ES-I3 (cell line): ENCODE results near the gene RBM17.

Source experiments
- H3K36me3 ChIP-seq: 2 replicates; pipeline ENCODE4 v1.6.1; 2013; ENCODE audit warnings: mild to moderate bottlenecking, low read length, control low read depth, moderate library complexity; ENCODE audit not compliant: insufficient read depth
- H3K4me1 ChIP-seq: 2 replicates; pipeline ENCODE4 v1.6.1; 2013; ENCODE audit warnings: mild to moderate bottlenecking, control low read depth, low read length; ENCODE audit not compliant: insufficient read depth
- H3K9ac ChIP-seq: 2 replicates; pipeline ENCODE4 v1.6.1; 2013; ENCODE audit warnings: low read depth, mild to moderate bottlenecking, low read length, moderate library complexity
- H3K9me3 ChIP-seq: 2 replicates; pipeline ENCODE4 v1.6.1; 2013; ENCODE audit warnings: mild to moderate bottlenecking, low read length, moderate library complexity; ENCODE audit not compliant: control insufficient read depth, insufficient read depth

RBM17 gene

DNA sequence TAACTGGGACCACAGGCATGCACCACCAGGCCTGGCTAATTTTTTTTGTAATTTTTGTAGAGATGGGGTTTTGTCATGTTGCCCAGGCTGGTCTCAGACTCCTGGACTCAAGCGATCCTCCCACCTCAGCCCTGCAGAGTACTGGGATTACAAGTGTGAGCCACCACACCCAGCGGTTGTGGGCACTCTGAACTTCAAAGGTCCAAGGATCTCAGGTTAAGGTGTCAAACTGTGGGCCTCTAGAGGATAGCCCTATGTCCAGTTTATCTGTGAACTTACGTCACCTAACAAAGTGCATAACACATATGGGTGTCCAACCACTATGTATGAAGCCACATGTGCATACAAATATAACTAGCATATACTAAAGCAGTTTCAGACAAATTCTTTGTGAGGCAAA lies 23.4 kb upstream of the RBM17 start:
- no peaks in the 10 kb centered on the region for H3K4me1 ChIP-seq
- H3K9ac ChIP-seq = no peak overlapping the region
- H3K9me3 ChIP-seq = no peaks in the 10 kb centered on the region
- H3K36me3 ChIP-seq = no peaks in the 10 kb centered on the region

GRCh38 chr10:6065835-6066234 lies 23.0 kb upstream of the RBM17 start:
- Histone ChIP-seq H3K36me3 (no peaks in the 10 kb centered on the region), H3K9ac (no peak overlapping the region), H3K9me3 (no peaks in the 10 kb centered on the region), H3K4me1 (no peaks in the 10 kb centered on the region)

GRCh38 chr10:6067457-6067856 lies 21.4 kb upstream of the RBM17 start:
- Histone ChIP-seq H3K4me1 (no peaks in the 10 kb centered on the region), H3K9ac (no peak overlapping the region), H3K36me3 (no peaks in the 10 kb centered on the region), H3K9me3 (no peaks in the 10 kb centered on the region)

DNA sequence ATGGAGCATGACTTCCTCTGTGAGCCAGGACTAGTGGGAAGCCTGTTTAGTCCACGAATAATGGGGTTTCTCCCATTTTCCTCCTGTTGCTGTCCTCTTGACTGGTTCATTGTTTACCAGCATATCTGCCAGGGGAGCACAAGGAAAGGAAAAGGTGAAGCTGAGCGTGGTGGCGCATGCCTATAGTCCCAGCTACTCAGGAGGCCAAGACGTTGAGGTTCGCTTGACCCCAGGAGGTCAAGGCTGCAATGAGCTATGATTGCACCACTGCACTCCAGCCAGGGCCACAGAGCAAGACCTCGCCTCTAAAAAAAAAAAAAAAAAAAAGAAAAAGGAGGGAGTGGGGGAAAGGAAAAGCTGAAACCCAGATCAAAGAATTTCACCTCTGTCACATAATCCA lies 20.8 kb upstream of the RBM17 start:
- H3K36me3 ChIP-seq = no peaks in the 10 kb centered on the region
- no peaks in the 10 kb centered on the region for H3K4me1 ChIP-seq
- H3K9me3 ChIP-seq = no peaks in the 10 kb centered on the region
- no peak overlapping the region for H3K9ac ChIP-seq

DNA sequence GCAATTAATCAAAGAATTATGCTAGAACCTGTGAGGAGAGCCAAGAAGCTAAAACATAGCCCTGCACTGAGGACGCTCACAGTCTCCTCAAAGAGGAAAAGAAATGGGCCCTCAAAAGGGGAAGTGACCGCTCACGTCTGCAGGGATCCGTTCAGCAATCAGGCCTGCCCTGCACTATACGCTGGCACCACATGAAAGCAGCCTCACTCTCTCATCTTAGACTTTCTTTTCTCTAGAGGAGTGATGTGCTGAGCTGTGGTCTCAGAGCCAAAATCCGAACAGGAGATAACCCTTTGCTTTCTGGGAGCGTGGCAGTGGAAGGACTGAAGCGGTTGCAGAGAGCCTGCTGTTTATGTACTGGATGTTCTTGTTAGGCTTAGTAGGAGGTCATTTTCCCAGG lies 20.4 kb upstream of the RBM17 start:
- Histone ChIP-seq H3K9ac (no peak overlapping the region), H3K4me1 (no peaks in the 10 kb centered on the region), H3K9me3 (no peaks in the 10 kb centered on the region), H3K36me3 (no peaks in the 10 kb centered on the region)

DNA sequence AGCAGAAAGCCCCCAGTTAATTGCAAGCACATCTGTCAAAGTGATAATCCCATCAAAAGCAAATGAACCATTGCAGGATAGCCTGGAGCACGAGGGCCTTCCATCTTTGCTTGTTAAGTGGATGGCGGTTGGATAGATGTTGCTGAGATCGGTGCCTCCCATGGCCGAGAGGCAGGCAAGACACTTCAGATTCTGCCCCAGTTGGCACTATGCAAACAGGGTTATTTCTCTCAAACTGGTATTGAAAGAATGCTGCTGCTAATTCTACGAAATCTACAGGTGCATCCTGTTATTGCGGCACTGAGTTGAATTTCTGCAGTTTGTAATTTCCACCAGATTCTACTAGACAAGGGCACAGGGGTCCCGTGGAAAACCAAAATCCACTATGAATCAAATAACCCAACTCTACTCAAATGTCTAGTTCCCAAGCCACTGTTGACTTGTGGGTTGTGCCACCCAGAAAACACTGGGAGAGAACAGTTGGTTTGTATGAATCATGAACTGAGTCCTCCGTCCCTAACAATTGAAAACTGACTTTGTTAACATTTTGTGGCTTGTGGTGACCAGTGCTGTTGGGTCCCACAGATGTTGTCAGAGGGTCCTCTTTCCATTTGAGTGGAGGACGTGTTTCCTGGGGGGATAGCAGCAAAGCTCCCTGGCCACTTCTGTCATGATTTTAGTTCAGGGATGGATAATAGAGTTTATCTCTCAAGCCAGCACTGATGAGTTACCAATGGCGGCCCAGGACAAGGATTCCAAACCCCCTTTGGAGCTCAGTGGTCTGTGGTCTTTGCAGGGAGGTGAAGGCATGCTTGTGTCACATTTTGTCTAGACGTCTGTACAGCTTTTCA lies 19.5 kb upstream of the RBM17 start:
- Histone ChIP-seq H3K4me1 (no peaks in the 10 kb centered on the region), H3K9ac (no peak overlapping the region), H3K9me3 (no peaks in the 10 kb centered on the region), H3K36me3 (no peaks in the 10 kb centered on the region)

GRCh38 chr10:6070660-6071059 lies 18.2 kb upstream of the RBM17 start:
- Histone ChIP-seq H3K4me1 (no peaks in the 10 kb centered on the region), H3K9ac (no peak overlapping the region), H3K36me3 (no peaks in the 10 kb centered on the region), H3K9me3 (no peaks in the 10 kb centered on the region)

DNA sequence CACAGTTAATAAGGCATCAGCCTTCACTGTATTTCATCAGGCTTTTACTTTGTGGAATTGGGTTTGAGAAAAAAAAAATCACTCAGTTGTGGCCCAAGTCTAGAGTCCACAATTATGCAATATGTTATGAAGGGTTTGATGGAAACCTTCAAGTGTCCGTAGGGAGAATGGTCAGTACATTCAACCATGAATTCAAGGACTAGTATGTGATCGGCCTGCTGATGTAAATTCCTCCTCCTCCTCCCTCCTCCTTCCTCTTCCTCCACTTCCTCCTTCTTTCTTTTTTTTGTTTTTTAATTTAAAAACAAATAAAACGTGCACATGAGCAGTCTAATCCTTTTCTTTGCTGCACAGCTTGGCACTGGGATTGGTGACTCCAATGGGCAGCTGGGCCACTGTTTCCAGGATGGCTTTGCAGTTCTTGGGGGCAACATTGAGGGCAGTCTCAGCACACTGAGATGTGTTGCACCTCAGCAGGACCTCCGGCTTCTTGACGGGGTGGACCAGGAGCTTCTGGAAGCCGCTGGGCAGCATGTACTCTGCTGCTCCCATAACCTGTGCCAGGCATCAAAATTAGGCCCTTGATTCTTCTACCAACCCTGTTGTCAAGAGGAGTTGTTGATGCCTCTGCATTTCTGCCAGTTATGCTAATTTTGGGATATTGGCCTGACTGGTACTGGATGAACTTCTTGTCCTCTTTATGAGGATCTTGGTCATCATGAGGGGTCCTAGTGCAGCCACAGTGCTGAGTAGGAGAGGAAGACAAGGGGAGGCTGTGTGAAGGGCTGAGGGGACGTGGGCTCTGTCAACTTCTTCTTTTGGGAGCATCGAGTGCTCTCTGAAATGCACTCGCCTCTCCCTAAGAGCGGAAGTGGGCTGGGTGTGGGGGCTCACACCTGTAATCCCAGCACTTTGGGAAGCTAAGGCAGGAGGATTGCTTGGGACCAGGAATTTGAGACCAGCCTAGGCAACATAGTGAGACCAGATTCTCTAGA lies 17.4 kb upstream of the RBM17 start:
- no peaks in the 10 kb centered on the region for H3K4me1 ChIP-seq
- H3K9me3 ChIP-seq = no peaks in the 10 kb centered on the region
- H3K9ac ChIP-seq = no peak overlapping the region
- H3K36me3 ChIP-seq = no peaks in the 10 kb centered on the region

- H3K9me3 ChIP-seq = no peaks in the 10 kb centered on the region
- H3K9ac ChIP-seq = no peak overlapping the region
- H3K36me3 ChIP-seq = no peaks in the 10 kb centered on the region
- H3K4me1 ChIP-seq = no peaks in the 10 kb centered on the region
Measured at GRCh38 chr10:6072215-6072934, 16.5 kb upstream of the RBM17 start.

DNA sequence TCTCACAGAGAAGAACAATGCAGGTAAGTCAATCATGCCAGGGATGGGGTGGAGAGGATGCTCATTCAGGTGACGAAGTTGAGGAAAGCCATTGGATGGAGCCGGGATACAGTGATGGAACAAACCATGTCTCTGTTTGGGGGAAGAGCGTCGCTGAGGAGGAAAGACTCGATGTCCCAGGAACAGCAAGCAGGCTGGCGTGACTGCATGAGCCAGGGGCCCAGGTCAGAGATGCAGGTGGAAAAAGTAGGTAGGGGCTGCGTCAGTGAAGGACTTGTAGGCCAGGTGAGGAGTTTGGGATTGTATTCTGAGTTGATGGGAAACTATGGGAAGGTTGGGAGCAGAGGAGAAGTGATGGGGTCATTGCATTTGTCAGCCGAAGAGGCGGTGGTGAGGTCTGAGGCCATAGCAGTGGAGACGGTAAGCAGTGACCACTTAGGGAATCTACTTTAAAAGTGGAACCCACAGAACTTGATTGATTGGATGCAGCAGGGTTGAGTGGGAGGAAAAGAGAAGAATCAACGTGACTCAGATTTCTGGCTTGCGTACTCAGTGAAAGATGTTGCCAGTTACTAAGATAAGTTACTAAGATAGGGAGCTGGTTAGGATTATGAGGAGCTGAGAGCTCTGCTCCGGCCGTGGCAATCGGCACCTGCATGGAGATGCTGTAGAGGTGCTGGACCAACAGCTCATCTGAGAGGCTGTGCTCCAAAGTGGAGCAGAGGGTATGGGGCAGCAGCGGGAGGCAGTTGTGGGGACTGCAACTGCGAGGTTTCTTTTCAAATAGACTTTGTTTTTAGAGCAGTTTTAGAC lies 14.1 kb upstream of the RBM17 start:
- Histone ChIP-seq H3K9me3 (no peaks in the 10 kb centered on the region), H3K4me1 (no peaks in the 10 kb centered on the region), H3K9ac (no peak overlapping the region)

GRCh38 chr10:6077071-6077675 lies 11.7 kb upstream of the RBM17 start:
- Histone ChIP-seq H3K4me1 (no peaks in the 10 kb centered on the region), H3K9ac (no peak overlapping the region), H3K9me3 (no peaks in the 10 kb centered on the region), H3K36me3 (no peaks in the 10 kb centered on the region)

More for the DNA sequence above, 14.1 kb upstream of the RBM17 start:
- no peaks in the 10 kb centered on the region for H3K36me3 ChIP-seq

DNA sequence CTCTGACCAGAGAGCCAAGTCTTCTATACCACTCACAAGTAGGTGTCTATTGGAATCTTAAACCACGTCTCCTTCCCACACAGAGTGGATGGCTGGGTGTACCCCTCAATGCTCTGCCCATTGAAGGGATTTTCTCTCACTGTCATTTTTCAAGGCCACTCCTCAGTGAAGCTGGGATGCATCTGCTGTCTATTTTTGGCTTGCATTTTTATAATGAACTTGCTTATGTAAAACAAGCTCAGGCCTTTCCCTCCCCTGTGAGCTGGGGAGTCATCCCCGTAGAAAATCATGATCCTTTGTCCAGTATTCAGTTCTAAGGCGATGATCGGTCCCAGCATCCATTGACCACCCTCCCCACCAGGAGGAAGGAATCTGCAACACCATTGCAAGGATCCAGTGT lies 9.8 kb upstream of the RBM17 start:
- peaks cover 8% of the 10 kb centered on the region for H3K4me1 ChIP-seq
- H3K9ac ChIP-seq = no peak overlapping the region
- H3K9me3 ChIP-seq = no peaks in the 10 kb centered on the region
- no peaks in the 10 kb centered on the region for H3K36me3 ChIP-seq

DNA sequence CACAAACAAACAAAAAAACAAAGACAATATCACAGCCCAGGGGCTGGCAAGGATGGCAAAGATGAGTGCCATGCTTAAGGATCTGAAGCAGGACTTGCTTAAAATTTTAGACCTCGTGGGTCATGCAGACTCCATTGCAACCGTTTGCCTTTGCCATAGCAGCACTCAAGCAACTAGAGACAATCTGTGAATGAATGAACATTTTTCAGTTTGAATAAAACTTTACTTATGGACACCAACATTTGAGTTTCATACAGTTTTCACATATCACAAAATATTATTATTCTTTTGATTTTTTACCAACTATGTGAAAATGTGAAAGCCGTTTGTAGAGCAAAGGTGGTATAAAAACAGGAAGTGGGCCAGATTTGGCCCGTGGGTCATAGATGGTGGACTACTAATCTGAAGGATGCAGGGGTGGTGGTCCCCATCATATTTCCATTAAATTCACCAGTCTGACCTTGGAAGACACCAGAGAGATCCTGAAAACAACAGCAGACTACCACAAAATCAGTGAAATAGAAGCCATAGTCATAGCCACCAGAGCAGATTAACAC lies 8.3 kb upstream of the RBM17 start:
- peaks cover 8% of the 10 kb centered on the region for H3K4me1 ChIP-seq
- no peaks in the 10 kb centered on the region for H3K9me3 ChIP-seq
- H3K36me3 ChIP-seq = no peaks in the 10 kb centered on the region
- no peak overlapping the region for H3K9ac ChIP-seq
